GF-D8 (cell line): Measurements from ENCODE around the gene POFUT2.
A peak's percentile ranks its signal among the peaks of the same experiment; 100 is the strongest.

Experiments
- DNase-seq: peaks from one replicate; lab custom pipeline; 2025; lab: John Stamatoyannopoulos, UW

The POFUT2 gene

GRCh38 chr21:45262041-45262581 lies 25.6 kb downstream of the POFUT2 start:
- no peak for DNase-seq

- no peak for DNase-seq
These were observed 26.6 kb downstream of the POFUT2 start for GRCh38 chr21:45261093-45261492.

- no peak for DNase-seq
These were observed 27.4 kb downstream of the POFUT2 start for GRCh38 chr21:45260191-45260825.

GRCh38 chr21:45259206-45259840 lies 28.4 kb downstream of the POFUT2 start:
- no peak for DNase-seq

- no peak for DNase-seq
These were observed 29.2 kb downstream of the POFUT2 start for GRCh38 chr21:45258466-45258865.

- no peak for DNase-seq
These were observed 29.9 kb downstream of the POFUT2 start for GRCh38 chr21:45257673-45258341.

- peak; percentile 81 for DNase-seq
These were observed 30.6 kb downstream of the POFUT2 start for GRCh38 chr21:45256912-45257672.

GRCh38 chr21:45256021-45256911 lies 31.4 kb downstream of the POFUT2 start:
- DNase-seq: peak; percentile 34

GRCh38 chr21:45255381-45256020 lies 32.2 kb downstream of the POFUT2 start:
- no peak for DNase-seq

GRCh38 chr21:45254460-45254930 lies 33.2 kb downstream of the POFUT2 start:
- DNase-seq: no peak

- no peak for DNase-seq
These were observed 33.8 kb downstream of the POFUT2 start for GRCh38 chr21:45253633-45254459.

- no peak for DNase-seq
These were observed 34.5 kb downstream of the POFUT2 start for GRCh38 chr21:45253180-45253579.

- no peak for DNase-seq
These were observed 35.2 kb downstream of the POFUT2 start for GRCh38 chr21:45252448-45252925.

GRCh38 chr21:45251635-45252447 lies 35.9 kb downstream of the POFUT2 start:
- no peak for DNase-seq

- DNase-seq: no peak
These were observed 36.6 kb downstream of the POFUT2 start for GRCh38 chr21:45250914-45251634.

- no peak for DNase-seq
These were observed 37.4 kb downstream of the POFUT2 start for GRCh38 chr21:45250272-45250671.

- no peak for DNase-seq
These were observed 38.1 kb downstream of the POFUT2 start for GRCh38 chr21:45249626-45250025.

GRCh38 chr21:45248893-45249381 lies 38.8 kb downstream of the POFUT2 start:
- no peak for DNase-seq
